Measurements from ENCODE around the gene RIT2.

DNA sequence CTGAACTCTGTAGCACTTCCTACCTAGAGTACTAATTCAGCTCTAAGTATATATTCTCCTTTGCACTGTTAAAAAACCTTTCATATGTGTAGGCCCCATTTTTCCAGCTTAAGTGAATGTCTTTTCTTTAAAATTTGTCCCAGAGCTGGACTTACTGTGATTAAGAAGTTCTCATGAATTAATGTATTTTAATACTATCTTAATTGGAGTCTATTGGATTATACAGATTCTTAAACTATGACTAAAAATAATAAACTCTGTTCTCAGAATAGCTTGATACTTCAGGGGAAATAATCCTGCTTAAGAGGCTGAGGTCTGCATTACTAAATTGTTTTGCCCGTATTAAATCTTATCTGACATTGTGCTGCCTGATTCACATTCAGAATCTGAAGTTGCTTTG lies 223.3 kb downstream of the RIT2 start:
- no peak for TF ChIP-seq CTCF (IDR thresholded peaks at IDR 0.05)
- TF ChIP-seq EZH2 (IDR thresholded peaks at IDR 0.05) = no peak
